ENCODE results near the gene ACTG1.

DNA sequence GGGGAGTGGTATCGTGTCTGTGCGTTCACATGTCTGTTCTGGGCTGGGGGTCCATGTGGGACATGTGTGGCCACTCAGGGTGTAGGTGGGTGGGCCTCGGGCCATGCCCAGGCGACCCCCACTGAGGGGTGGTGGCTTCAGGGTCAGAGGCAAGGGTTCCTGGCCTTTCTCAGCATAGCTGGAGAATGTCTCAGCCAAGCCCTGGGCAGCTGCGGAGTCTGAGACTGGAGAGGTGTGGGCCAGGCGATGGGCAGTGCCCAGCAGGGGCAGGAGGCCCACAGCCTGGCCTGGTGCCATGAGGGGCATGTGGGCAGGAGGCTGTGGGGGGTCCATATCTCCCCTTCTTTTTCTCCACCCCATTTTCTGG is 16.8 kb upstream of the ACTG1 start:
- TF ChIP-seq, protein P1, sequence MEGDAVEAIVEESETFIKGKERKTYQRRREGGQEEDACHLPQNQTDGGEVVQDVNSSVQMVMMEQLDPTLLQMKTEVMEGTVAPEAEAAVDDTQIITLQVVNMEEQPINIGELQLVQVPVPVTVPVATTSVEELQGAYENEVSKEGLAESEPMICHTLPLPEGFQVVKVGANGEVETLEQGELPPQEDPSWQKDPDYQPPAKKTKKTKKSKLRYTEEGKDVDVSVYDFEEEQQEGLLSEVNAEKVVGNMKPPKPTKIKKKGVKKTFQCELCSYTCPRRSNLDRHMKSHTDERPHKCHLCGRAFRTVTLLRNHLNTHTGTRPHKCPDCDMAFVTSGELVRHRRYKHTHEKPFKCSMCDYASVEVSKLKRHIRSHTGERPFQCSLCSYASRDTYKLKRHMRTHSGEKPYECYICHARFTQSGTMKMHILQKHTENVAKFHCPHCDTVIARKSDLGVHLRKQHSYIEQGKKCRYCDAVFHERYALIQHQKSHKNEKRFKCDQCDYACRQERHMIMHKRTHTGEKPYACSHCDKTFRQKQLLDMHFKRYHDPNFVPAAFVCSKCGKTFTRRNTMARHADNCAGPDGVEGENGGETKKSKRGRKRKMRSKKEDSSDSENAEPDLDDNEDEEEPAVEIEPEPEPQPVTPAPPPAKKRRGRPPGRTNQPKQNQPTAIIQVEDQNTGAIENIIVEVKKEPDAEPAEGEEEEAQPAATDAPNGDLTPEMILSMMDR (conservative IDR thresholded peaks at IDR 0.05; ENCODE audit: low read length): no peak
- TF ChIP-seq EZH2phosphoT487 (IDR thresholded peaks at IDR 0.05; ENCODE audit: borderline replicate concordance, low read depth, low read length): no peak
